Psoas muscle (tissue), 8 donors: Measurements from ENCODE around the gene DEPDC1B. TPM values are rescaled to one million over a fixed set of nuclear protein-coding genes. Genes with fewer than 3 reads are reported as not detected.

Experiments
- ATAC-seq, 4 donors: fragments of 200-7000 bp; cut with Tn5 transposase; one replicate each; pipeline ENCODE4 v1.9.1; 2020; ENCODE audit warnings: moderate library complexity in 3 of 4, mild to moderate bottlenecking in 2 of 4
- DNase-seq, 2 donors: peaks; one replicate each; pipeline ENCODE4 v3.0.0-alpha.2; 2020
- H3K27ac ChIP-seq: fragments of 200-600 bp; one replicate; pipeline ENCODE4 v1.8.0; 2022
- H3K27me3 ChIP-seq, 3 donors: fragments of 200-600 bp in 1 of 3; one replicate each; pipeline versions ENCODE4 v1.6.1 to v1.8.0; 2013 to 2022; ENCODE audit warnings: low read length in 2 of 3, mild to moderate bottlenecking in 2 of 3, moderate library complexity in 1 of 3; ENCODE audit not compliant: insufficient read depth in 3 of 3
- H3K36me3 ChIP-seq, 2 donors: fragments of 200-600 bp in 1 of 2; one replicate each; pipeline versions ENCODE4 v1.6.1 to v1.8.0; 2013 to 2022; ENCODE audit warnings: low read depth in 1 of 2, mild to moderate bottlenecking in 1 of 2, moderate library complexity in 1 of 2; ENCODE audit not compliant: insufficient read depth in 1 of 2
- H3K4me1 ChIP-seq: fragments of 200-600 bp; one replicate; pipeline ENCODE4 v1.8.0; 2022
- H3K4me3 ChIP-seq: fragments of 200-600 bp; one replicate; pipeline ENCODE4 v1.8.0; 2022; ENCODE audit warnings: mild to moderate bottlenecking
- H3K9me3 ChIP-seq: fragments of 200-600 bp; one replicate; pipeline ENCODE4 v1.8.0; 2022
- WGBS, 3 donors: extraction: QIAGEN DNeasy Blood & Tissue Kit; methylation state at CpG; one replicate each; pipeline versions ENCODE4 v1.1.6 to v1.1.7; 2013; 5-methylcytosine and 5-hydroxymethylcytosine counted together
- intact Hi-C, 2 donors: fragments of 100-400 bp; cut with DNase I; formaldehyde crosslinking; loops; one replicate each; pipeline versions ENCODE4 v1.11.0 to v1.14.2; 2022
- polyA plus RNA-seq, 3 donors: library from polyadenylated mRNA; stranded (reverse); fragments of 200-250 nt; gene quantifications; one replicate each; pipeline ENCODE4 v1.2.3, GENCODE V29; 2013
- total RNA-seq, 4 donors: library from RNA; stranded (reverse); fragmentation: NEBNext Ultra II Directional in 2 of 4; extraction: Animal tissue kit (Norgen Biotek cat#: 25700) in 2 of 4; gene quantifications; one replicate each; pipeline versions ENCODE4 v1.2.1 to v1.2.4, GENCODE V29; 2021 to 2023
- TF ChIP-seq, protein P1 (sequence below): fragments of 200-600 bp; IDR thresholded peaks from one replicate; pipeline ENCODE4 v1.8.0; 2022; ENCODE audit warnings: antibody characterized with exemption
- donor health status: healthy with polysubstance abuse.
- donor health status: DM: no; HTN: no; CAD: no; lungs with moderate emphysema.
- donor health status: Bipolar disorder and iron deficiency.
- donor health status: healthy.
- donor health status: DM: yes; HTN: yes; CAD: no.
- donor health status: DM: no; HTN: no; CAD: no.
- donor health status: DM: no; HTN: no; CAD: no.
- donor health status: DM: yes; HTN: yes; CAD: no.

DEPDC1B gene
- total and polyA plus RNA-seq, 7 donors = 0.05 to 0.15 (median 0.06) TPM; not detected in 4

DNA sequence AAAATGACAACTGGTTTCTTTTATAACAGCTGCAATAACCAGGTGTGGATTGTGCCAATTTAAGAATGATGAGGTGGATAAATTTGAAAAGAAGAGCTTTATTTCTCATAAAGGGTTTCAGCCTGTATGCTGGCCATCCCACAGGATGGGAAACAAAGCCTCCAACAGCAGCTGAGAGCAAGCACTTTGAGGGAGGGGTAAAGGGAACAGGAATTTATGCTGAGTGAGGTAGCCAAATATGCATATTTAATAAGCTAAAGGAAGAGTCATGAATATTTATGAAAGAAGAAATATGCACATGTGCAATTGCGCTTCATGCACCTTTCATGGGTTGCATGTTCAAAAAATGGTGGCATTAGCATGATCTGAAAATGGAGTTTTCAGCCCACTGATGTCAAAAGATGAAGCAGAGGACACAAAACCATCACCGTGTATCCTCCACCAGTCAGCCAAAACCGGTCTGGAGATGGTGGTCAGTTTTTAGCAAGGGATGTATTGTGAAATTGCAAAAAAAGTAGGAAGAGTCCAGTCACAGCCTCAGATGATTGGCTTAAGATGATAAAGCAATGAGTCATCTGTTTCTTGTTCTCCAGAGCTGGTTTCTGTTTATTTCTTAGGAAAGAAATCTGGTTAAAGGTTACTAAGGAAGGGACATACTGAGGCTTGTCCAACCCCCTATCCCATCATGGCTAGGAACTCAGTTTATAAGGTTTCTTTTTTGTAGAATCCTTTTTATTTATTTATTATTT lies 47.9 kb downstream of the DEPDC1B start:
- intact Hi-C loops = no loop called here

DNA sequence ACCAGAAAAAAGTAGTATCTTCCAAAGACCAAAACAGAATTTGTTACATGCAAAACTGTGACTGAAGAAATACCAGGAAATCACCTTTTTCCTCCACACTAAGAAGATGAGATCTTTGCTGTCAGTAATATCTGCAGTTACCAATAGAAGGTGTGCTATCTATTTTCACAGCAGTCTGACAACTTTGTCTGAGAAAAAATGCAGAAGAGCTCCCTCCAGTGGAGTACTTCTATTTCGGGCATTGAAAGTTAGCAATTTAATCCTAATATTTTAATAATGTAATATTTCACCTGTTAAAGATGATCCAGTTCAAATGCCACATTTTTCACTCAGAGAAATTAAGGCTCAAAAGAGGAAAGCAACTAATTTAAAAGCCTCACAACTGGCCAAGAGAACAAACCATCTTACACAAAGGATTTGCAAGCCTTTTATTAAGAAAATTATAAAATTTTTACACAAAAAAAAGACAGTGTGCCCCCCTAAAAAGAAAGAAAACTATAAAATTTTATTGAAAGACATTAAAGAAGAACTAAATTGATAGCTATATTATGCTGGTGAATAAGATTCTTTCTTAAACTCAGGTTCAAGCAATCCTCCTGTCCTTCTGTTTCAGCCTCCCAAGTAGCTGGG lies 50.6 kb downstream of the DEPDC1B start:
- Histone ChIP-seq H3K27me3 (no peaks in the 10 kb centered on the region), H3K4me3 (no peak overlapping the region), H3K27ac (no peak overlapping the region), H3K36me3 (no peaks in the 10 kb centered on the region), H3K9me3 (no peaks in the 10 kb centered on the region), H3K4me1 (no peaks in the 10 kb centered on the region)
- 15 to 34% (median 33%) methylated on average over 1 of the region's 1 CpG for WGBS, 3 donors
- DNase-seq (no peak), ATAC-seq (no peak)
- TF ChIP-seq, protein P1, sequence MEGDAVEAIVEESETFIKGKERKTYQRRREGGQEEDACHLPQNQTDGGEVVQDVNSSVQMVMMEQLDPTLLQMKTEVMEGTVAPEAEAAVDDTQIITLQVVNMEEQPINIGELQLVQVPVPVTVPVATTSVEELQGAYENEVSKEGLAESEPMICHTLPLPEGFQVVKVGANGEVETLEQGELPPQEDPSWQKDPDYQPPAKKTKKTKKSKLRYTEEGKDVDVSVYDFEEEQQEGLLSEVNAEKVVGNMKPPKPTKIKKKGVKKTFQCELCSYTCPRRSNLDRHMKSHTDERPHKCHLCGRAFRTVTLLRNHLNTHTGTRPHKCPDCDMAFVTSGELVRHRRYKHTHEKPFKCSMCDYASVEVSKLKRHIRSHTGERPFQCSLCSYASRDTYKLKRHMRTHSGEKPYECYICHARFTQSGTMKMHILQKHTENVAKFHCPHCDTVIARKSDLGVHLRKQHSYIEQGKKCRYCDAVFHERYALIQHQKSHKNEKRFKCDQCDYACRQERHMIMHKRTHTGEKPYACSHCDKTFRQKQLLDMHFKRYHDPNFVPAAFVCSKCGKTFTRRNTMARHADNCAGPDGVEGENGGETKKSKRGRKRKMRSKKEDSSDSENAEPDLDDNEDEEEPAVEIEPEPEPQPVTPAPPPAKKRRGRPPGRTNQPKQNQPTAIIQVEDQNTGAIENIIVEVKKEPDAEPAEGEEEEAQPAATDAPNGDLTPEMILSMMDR = peak; percentile 24
- intact Hi-C loops = no loop called here

More for the DNA sequence above, 47.9 kb downstream of the DEPDC1B start:
- no peak for DNase-seq
- ATAC-seq = no peak
- H3K9me3 ChIP-seq = no peaks in the 10 kb centered on the region
- WGBS, 3 donors = 78 to 95% (median 94%) methylated on average over 3 of the region's 3 CpGs
- H3K4me1 ChIP-seq = no peaks in the 10 kb centered on the region
- no peaks in the 10 kb centered on the region for H3K27me3 ChIP-seq
- no peak overlapping the region for H3K27ac ChIP-seq
- H3K36me3 ChIP-seq = no peaks in the 10 kb centered on the region
- TF ChIP-seq, protein P1 = no peak
- no peak overlapping the region for H3K4me3 ChIP-seq

DNA sequence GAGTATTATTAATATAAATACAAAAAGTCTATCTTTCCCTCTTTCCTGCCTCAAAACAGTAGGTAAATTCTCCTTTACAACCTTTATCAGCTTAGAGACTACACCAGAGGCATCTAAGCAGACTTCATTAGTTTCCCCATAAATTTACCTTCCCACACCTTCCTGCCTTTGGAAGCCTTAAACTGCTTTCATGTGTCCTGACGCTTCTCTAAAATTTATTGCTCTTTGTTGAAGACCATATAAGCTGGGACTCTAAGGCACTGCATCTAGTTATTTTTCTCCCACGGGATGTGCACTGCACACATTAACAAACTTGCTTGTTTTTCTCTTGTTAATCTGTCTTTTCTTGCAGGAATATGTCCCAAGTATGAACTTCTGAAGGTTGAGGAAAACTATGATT lies 51.8 kb downstream of the DEPDC1B start:
- Histone ChIP-seq H3K27ac (no peak overlapping the region), H3K9me3 (no peaks in the 10 kb centered on the region), H3K36me3 (no peaks in the 10 kb centered on the region), H3K27me3 (no peaks in the 10 kb centered on the region), H3K4me3 (no peak overlapping the region), H3K4me1 (no peaks in the 10 kb centered on the region)
- WGBS, 3 donors = 63 to 75% (median 63%) methylated on average over 2 of the region's 2 CpGs
- TF ChIP-seq, protein P1 = no peak
- intact Hi-C loops = no loop called here
- ATAC-seq = no peak
- DNase-seq = no peak

DNA sequence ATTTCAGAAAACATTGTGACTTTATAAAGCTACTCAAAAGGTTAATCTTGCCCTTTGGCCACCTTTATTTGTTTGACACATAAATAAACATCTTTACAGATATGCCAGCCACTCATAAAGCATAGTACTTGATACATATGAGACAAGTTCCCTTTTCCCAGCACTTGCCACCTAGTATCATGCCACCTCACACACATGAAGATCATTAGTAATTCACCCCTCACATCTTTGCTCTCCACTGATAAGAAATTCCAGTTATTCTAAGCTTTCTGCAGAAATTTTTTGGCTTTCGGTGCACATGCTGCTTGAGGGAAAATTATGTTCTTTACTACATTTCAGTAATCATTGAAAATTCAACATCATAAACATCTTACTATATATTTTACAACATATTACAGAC lies 59.1 kb downstream of the DEPDC1B start:
- WGBS, 3 donors = 97 to 100% (median 99%) methylated on average over 1 of the region's 1 CpG
- Histone ChIP-seq H3K4me3 (no peak overlapping the region), H3K27me3 (no peaks in the 10 kb centered on the region), H3K4me1 (no peaks in the 10 kb centered on the region), H3K27ac (no peak overlapping the region), H3K36me3 (no peaks in the 10 kb centered on the region), H3K9me3 (no peaks in the 10 kb centered on the region)
- intact Hi-C loops = no loop called here
- TF ChIP-seq, protein P1 = no peak
- DNase-seq (no peak), ATAC-seq (no peak)
